B cell (primary cell): ENCODE results near the gene EFNA1.

ENCODE experiments used
- EZH2 ChIP-seq: IDR thresholded peaks from 2 replicates; pipeline ENCODE4 v1.6.1; 2012; ENCODE audit warnings: borderline replicate concordance, low read depth, mild to moderate bottlenecking, moderate library complexity, low read length; ENCODE audit not compliant: insufficient read depth, poor library complexity, severe bottlenecking
- TF ChIP-seq, protein P1 (sequence below): fragments of 200-600 bp; IDR thresholded peaks from one replicate; pipeline ENCODE4 v1.8.0; 2022; ENCODE audit warnings: antibody characterized with exemption, mild to moderate bottlenecking

DNA sequence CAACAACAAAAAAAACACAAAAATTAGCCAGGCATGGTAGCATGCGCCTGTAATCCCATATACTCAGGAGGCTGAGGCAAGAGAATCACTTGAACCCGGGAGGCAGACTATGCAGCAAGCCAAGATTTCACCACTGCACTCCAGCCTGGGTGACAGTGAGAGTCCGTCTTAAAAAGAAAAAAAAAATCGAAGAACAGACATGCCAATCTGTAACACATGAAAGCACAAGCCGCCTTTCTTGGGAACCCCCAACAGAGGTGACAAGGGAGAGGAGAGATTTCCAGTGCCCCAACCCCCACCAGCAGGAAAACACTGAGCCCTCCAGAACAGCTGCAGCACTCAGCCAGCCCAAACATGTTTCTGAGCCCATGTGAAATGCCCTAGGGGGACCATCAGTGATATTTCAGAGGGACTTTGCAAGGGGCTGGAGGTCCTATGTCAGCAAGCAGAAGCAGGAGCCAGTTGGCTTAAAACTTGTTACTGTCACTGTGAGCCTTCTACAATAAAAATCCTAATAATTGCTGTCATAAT is 14.2 kb upstream of the EFNA1 start:
- TF ChIP-seq, protein P1, sequence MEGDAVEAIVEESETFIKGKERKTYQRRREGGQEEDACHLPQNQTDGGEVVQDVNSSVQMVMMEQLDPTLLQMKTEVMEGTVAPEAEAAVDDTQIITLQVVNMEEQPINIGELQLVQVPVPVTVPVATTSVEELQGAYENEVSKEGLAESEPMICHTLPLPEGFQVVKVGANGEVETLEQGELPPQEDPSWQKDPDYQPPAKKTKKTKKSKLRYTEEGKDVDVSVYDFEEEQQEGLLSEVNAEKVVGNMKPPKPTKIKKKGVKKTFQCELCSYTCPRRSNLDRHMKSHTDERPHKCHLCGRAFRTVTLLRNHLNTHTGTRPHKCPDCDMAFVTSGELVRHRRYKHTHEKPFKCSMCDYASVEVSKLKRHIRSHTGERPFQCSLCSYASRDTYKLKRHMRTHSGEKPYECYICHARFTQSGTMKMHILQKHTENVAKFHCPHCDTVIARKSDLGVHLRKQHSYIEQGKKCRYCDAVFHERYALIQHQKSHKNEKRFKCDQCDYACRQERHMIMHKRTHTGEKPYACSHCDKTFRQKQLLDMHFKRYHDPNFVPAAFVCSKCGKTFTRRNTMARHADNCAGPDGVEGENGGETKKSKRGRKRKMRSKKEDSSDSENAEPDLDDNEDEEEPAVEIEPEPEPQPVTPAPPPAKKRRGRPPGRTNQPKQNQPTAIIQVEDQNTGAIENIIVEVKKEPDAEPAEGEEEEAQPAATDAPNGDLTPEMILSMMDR = no peak
- TF ChIP-seq EZH2 = no peak
